PC-9 (cell line): Measurements from ENCODE around the gene ARFRP1.

ENCODE experiments used
- EZH2 ChIP-seq: fragments of 200-600 bp; sonication (generic); IDR thresholded peaks from 2 replicates; pipeline ENCODE4 v1.8.0; 2017; ENCODE audit warnings: antibody characterized with exemption, low read depth
- TF ChIP-seq, protein P1 (sequence below): fragments of 200-600 bp; sonication (generic); conservative IDR thresholded peaks from 2 replicates; pipeline ENCODE4 v1.6.1; 2017; ENCODE audit warnings: mixed run types, antibody characterized with exemption, mild to moderate bottlenecking, moderate library complexity

DNA sequence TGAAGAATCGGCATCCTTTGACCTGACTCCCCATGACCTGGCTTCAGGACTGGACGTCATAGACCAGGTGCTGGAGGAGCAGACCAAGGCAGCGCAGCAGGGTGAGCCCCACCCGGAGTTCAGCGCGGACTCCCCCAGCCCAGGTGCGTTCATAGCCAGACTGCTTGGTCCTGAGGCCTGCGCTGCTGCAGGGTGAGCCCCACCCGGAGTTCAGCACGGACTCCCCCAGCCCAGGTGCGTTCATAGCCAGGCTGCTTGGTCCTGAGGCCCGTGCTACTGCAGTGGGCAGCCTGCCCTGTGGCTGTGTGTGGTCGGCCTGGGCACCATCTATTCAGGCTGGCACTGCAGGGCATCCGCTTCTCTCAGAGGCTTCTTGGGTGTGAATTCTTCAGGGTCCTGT, 33.8 kb downstream of the ARFRP1 start:
- TF ChIP-seq, protein P1, sequence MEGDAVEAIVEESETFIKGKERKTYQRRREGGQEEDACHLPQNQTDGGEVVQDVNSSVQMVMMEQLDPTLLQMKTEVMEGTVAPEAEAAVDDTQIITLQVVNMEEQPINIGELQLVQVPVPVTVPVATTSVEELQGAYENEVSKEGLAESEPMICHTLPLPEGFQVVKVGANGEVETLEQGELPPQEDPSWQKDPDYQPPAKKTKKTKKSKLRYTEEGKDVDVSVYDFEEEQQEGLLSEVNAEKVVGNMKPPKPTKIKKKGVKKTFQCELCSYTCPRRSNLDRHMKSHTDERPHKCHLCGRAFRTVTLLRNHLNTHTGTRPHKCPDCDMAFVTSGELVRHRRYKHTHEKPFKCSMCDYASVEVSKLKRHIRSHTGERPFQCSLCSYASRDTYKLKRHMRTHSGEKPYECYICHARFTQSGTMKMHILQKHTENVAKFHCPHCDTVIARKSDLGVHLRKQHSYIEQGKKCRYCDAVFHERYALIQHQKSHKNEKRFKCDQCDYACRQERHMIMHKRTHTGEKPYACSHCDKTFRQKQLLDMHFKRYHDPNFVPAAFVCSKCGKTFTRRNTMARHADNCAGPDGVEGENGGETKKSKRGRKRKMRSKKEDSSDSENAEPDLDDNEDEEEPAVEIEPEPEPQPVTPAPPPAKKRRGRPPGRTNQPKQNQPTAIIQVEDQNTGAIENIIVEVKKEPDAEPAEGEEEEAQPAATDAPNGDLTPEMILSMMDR, result no peak
- TF ChIP-seq EZH2, result no peak
